Glutamatergic neuron (in vitro differentiated cells): ENCODE measurements around the gene KCNC1. TPM values are rescaled to one million over a fixed set of nuclear protein-coding genes. Genes with fewer than 3 reads are reported as not detected.

Source experiments
- DNase-seq: peaks from one replicate; pipeline ENCODE4 v3.0.0; 2022
- H3K27ac Mint-ChIP-seq: one replicate; pipeline ENCODE4 v1.8.0; 2020; ENCODE audit warnings: mild to moderate bottlenecking, mixed read lengths, inconsistent platforms; ENCODE audit not compliant: unreplicated experiment
- H3K27me3 Mint-ChIP-seq: one replicate; pipeline ENCODE4 v1.8.0; 2020; ENCODE audit warnings: mild to moderate bottlenecking, moderate library complexity, mixed read lengths, inconsistent platforms; ENCODE audit not compliant: unreplicated experiment
- H3K36me3 Mint-ChIP-seq: one replicate; pipeline ENCODE4 v1.8.0; 2020; ENCODE audit warnings: mild to moderate bottlenecking, mixed read lengths, inconsistent platforms; ENCODE audit not compliant: unreplicated experiment
- H3K4me1 Mint-ChIP-seq: one replicate; pipeline ENCODE4 v1.8.0; 2020; ENCODE audit warnings: mild to moderate bottlenecking, low read depth, mixed read lengths, inconsistent platforms; ENCODE audit not compliant: unreplicated experiment
- H3K4me3 Mint-ChIP-seq: one replicate; pipeline ENCODE4 v1.8.0; 2020; ENCODE audit warnings: mild to moderate bottlenecking, mixed read lengths, inconsistent platforms; ENCODE audit not compliant: unreplicated experiment
- H3K9me3 Mint-ChIP-seq: one replicate; pipeline ENCODE4 v1.8.0; 2020; ENCODE audit warnings: mild to moderate bottlenecking, moderate library complexity, mixed read lengths, inconsistent platforms; ENCODE audit not compliant: unreplicated experiment
- total RNA-seq: library from RNA; stranded (reverse); fragmentation: NEBNext Ultra II Directional; extraction: Animal tissue kit (Norgen Biotek cat#: 25700); gene quantifications from one replicate; pipeline ENCODE4 v1.2.1, GENCODE V29; 2021; ENCODE audit not compliant: unreplicated experiment
- TF ChIP-seq, protein P1 (sequence below): fragments of 200-600 bp; sonication (generic); IDR thresholded peaks from one replicate; pipeline ENCODE4 v1.5.0; 2021; ENCODE audit not compliant: partially characterized antibody, unreplicated experiment

The KCNC1 gene
- total RNA-seq, 1 donor from 2014 or later, result 12.6 TPM

DNA sequence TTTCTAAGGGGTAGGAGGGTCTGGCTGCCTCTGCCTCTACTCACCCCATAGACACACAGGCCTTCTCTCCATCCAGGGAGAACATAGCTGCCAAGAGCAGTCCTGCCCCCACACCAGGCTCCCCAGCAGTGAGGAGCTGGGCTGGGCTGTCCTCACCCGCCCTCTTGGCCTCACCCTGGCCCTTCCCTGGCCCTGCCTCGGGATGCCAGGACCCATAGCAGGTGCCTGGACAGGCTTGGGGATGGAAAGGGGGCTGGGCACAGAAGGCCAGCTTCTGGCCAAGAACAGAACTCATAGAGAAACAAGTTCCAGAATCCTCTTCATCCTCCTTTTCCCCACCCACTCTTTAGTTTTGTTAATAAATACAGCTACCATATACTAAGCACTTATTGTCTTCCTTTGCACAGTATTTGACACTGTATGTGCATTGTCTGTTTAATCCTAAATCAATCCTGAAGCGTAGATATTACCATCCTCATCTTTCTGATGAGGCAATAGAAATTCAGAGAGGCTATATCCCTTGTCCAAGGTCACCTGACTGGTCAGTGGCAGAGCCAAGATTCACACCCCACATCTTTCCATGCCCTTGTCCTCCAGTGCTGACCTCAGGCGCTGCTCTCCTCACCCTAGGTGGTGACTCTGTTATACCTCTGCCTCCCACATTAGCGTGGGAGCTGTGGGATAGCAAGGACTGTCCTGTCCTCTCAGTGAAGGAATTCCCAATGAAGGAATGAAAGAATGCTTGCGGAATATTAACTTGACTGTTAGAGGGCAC is 37.2 kb upstream of the KCNC1 start:
- Mint-ChIP-seq H3K4me1 (no peaks in the 10 kb centered on the region), H3K27ac (no peak overlapping the region), H3K36me3 (peaks cover 19% of the 10 kb centered on the region), H3K4me3 (no peak overlapping the region), H3K27me3 (peaks cover 26% of the 10 kb centered on the region), H3K9me3 (no peaks in the 10 kb centered on the region)
- DNase-seq, result no peak
- TF ChIP-seq, protein P1, sequence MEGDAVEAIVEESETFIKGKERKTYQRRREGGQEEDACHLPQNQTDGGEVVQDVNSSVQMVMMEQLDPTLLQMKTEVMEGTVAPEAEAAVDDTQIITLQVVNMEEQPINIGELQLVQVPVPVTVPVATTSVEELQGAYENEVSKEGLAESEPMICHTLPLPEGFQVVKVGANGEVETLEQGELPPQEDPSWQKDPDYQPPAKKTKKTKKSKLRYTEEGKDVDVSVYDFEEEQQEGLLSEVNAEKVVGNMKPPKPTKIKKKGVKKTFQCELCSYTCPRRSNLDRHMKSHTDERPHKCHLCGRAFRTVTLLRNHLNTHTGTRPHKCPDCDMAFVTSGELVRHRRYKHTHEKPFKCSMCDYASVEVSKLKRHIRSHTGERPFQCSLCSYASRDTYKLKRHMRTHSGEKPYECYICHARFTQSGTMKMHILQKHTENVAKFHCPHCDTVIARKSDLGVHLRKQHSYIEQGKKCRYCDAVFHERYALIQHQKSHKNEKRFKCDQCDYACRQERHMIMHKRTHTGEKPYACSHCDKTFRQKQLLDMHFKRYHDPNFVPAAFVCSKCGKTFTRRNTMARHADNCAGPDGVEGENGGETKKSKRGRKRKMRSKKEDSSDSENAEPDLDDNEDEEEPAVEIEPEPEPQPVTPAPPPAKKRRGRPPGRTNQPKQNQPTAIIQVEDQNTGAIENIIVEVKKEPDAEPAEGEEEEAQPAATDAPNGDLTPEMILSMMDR, result no peak

- peaks cover 18% of the 10 kb centered on the region for H3K36me3 Mint-ChIP-seq
- H3K9me3 Mint-ChIP-seq, result peaks cover 2% of the 10 kb centered on the region
- DNase-seq, result no peak
- no peak overlapping the region for H3K27ac Mint-ChIP-seq
- TF ChIP-seq, protein P1, result no peak
- H3K27me3 Mint-ChIP-seq, result peaks cover 24% of the 10 kb centered on the region
- H3K4me1 Mint-ChIP-seq, result no peaks in the 10 kb centered on the region
- H3K4me3 Mint-ChIP-seq, result no peak overlapping the region
These were observed 35.1 kb upstream of the KCNC1 start for GRCh38 chr11:17699147-17700114.

GRCh38 chr11:17700991-17701390 is 33.6 kb upstream of the KCNC1 start:
- Mint-ChIP-seq H3K27ac (no peak overlapping the region), H3K36me3 (peaks cover 16% of the 10 kb centered on the region), H3K4me1 (no peaks in the 10 kb centered on the region), H3K4me3 (no peak overlapping the region), H3K9me3 (peaks cover 2% of the 10 kb centered on the region), H3K27me3 (peaks cover 17% of the 10 kb centered on the region)
- TF ChIP-seq, protein P1, result no peak
- DNase-seq, result no peak

DNA sequence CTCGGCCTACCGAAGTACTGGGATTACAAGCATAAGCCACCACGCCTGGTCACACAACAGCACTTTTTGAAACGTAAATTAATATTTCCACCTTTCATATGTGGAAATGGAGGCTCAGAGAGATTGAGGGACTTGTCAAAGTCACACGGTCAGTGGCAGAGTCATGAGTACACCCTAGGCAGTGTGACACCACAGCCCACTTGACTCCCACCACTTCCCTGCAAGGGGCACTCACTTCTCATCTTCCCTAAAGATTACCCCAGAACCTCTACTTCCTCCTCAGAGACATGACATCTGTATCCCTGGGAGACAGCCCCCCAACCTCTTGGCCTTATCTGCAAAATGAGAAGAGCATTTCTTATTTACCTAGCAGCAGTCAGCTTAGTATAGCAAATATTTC is 31.7 kb upstream of the KCNC1 start:
- TF ChIP-seq, protein P1, result no peak
- Mint-ChIP-seq H3K27ac (no peak overlapping the region), H3K9me3 (peaks cover 2% of the 10 kb centered on the region), H3K27me3 (peaks cover 7% of the 10 kb centered on the region), H3K36me3 (peaks cover 11% of the 10 kb centered on the region), H3K4me1 (no peaks in the 10 kb centered on the region), H3K4me3 (no peak overlapping the region)
- DNase-seq, result no peak
